Liver (tissue), 9 donors: Measurements from ENCODE around the gene OTUB1. TPM values are rescaled to one million over a fixed set of nuclear protein-coding genes. Genes with fewer than 3 reads are reported as not detected.
"Not testable (repeated sequence)": the region's sequence is repeated elsewhere in the genome, so short reads cannot be mapped to it uniquely, and the experiment has no call there.

Experiments
- DNase-seq: peaks from one replicate; pipeline ENCODE4 v3.0.0-alpha.2; 2017; ENCODE audit warnings: low spot score
- H3K27ac ChIP-seq, 2 donors: one replicate each; pipeline ENCODE4 v1.7.0; 2013; ENCODE audit warnings: inconsistent platforms in 2 of 2, low read length in 2 of 2, control low read depth in 1 of 2, low read depth in 1 of 2, mild to moderate bottlenecking in 1 of 2
- H3K27me3 ChIP-seq, 4 donors: one replicate each; pipeline versions ENCODE4 v1.6.1 to v1.7.0; 2013; ENCODE audit warnings: low read length in 3 of 4, inconsistent platforms in 1 of 4, mild to moderate bottlenecking in 1 of 4, moderate library complexity in 1 of 4; ENCODE audit not compliant: control insufficient read depth in 4 of 4, insufficient read depth in 4 of 4
- H3K36me3 ChIP-seq, 4 donors: one replicate each; pipeline versions ENCODE4 v1.6.1 to v1.7.0; 2013; ENCODE audit warnings: low read length in 3 of 4, mild to moderate bottlenecking in 3 of 4, low read depth in 1 of 4, moderate library complexity in 1 of 4; ENCODE audit not compliant: control insufficient read depth in 4 of 4, insufficient read depth in 3 of 4
- H3K4me1 ChIP-seq, 4 donors: one replicate each; pipeline versions ENCODE4 v1.6.1 to v1.7.0; 2013; ENCODE audit warnings: low read length in 3 of 4, mild to moderate bottlenecking in 3 of 4, moderate library complexity in 1 of 4; ENCODE audit not compliant: control insufficient read depth in 4 of 4, insufficient read depth in 4 of 4
- H3K4me3 ChIP-seq, 3 donors: one replicate each; pipeline versions ENCODE4 v1.6.1 to v1.7.0; 2013; ENCODE audit warnings: low read length in 3 of 3, control low read depth in 1 of 3, low read depth in 1 of 3, mild to moderate bottlenecking in 1 of 3
- H3K9ac ChIP-seq, 2 donors: one replicate each; pipeline ENCODE4 v1.7.0; 2013; ENCODE audit warnings: low read length in 2 of 2, mild to moderate bottlenecking in 2 of 2, moderate library complexity in 2 of 2, control low read depth in 1 of 2, low read depth in 1 of 2
- H3K9me3 ChIP-seq, 4 donors: one replicate each; pipeline versions ENCODE4 v1.6.1 to v1.7.0; 2013; ENCODE audit warnings: low read length in 3 of 4; ENCODE audit not compliant: control insufficient read depth in 4 of 4
- ATF3 ChIP-seq: IDR thresholded peaks from 2 replicates; pipeline ENCODE4 v1.6.1; 2016; ENCODE audit warnings: antibody characterized with exemption
- CTCF ChIP-seq: fragments of 150-350 bp; IDR thresholded peaks from 2 replicates; pipeline ENCODE4 v1.5.1; 2017; ENCODE audit warnings: improper control_type of control experiment, low read depth, low read length; ENCODE audit not compliant: missing input control
- EGR1 ChIP-seq, 2 donors: IDR thresholded peaks; 2 replicates each; pipeline ENCODE4 v1.6.1; 2016 to 2018; ENCODE audit warnings: antibody characterized with exemption in 2 of 2, low read depth in 2 of 2
- FOXA1 ChIP-seq: IDR thresholded peaks from 2 replicates; pipeline ENCODE4 v1.6.1; 2016; ENCODE audit warnings: antibody characterized with exemption
- FOXA2 ChIP-seq: IDR thresholded peaks from 2 replicates; pipeline ENCODE4 v1.6.1; 2016; ENCODE audit warnings: antibody characterized with exemption
- GABPA ChIP-seq, 2 donors: IDR thresholded peaks in 1 of 2; conservative IDR thresholded peaks in 1 of 2; 2 replicates each; pipeline ENCODE4 v1.6.1; 2016; ENCODE audit warnings: antibody characterized with exemption in 2 of 2, mild to moderate bottlenecking in 1 of 2, moderate library complexity in 1 of 2
- JUND ChIP-seq, 2 donors: IDR thresholded peaks; 2 replicates each; pipeline ENCODE4 v1.6.1; 2016; ENCODE audit warnings: antibody characterized with exemption in 2 of 2
- MAX ChIP-seq: IDR thresholded peaks from 2 replicates; pipeline ENCODE4 v1.6.1; 2016; ENCODE audit warnings: antibody characterized with exemption
- NR2F2 ChIP-seq: IDR thresholded peaks from 2 replicates; pipeline ENCODE4 v1.6.1; 2016; ENCODE audit warnings: antibody characterized with exemption
- RAD21 ChIP-seq, 2 donors: IDR thresholded peaks; 2 replicates each; pipeline ENCODE4 v1.6.1; 2016; ENCODE audit warnings: antibody characterized with exemption in 2 of 2, mild to moderate bottlenecking in 2 of 2
- REST ChIP-seq: IDR thresholded peaks from 2 replicates; pipeline ENCODE4 v1.6.1; 2016; ENCODE audit warnings: antibody characterized with exemption, mild to moderate bottlenecking
- RXRA ChIP-seq, 2 donors: IDR thresholded peaks; 2 replicates each; pipeline ENCODE4 v1.6.1; 2017 to 2018; ENCODE audit warnings: antibody characterized with exemption in 2 of 2, mild to moderate bottlenecking in 1 of 2
- SP1 ChIP-seq: IDR thresholded peaks from 2 replicates; pipeline ENCODE4 v1.6.1; 2018; ENCODE audit warnings: antibody characterized with exemption, mild to moderate bottlenecking
- TAF1 ChIP-seq: conservative IDR thresholded peaks from 2 replicates; pipeline ENCODE4 v1.6.1; 2016; ENCODE audit warnings: antibody characterized with exemption, mild to moderate bottlenecking
- YY1 ChIP-seq: IDR thresholded peaks from 2 replicates; pipeline ENCODE4 v1.6.1; 2016; ENCODE audit warnings: antibody characterized with exemption, mild to moderate bottlenecking
- ZBTB33 ChIP-seq: IDR thresholded peaks from 2 replicates; pipeline ENCODE4 v1.6.1; 2016; ENCODE audit warnings: antibody characterized with exemption
- WGBS: extraction: QIAGEN DNeasy Blood & Tissue Kit; methylation state at CpG from one replicate; pipeline ENCODE4 v1.1.7; 2013; 5-methylcytosine and 5-hydroxymethylcytosine counted together
- polyA plus RNA-seq, 2 donors: library from polyadenylated mRNA; stranded (reverse) in 1 of 2; unstranded in 1 of 2; fragments of 200-250 nt in 1 of 2; fragments of >200 nt in 1 of 2; fragmentation: Nextera tagmentation in 1 of 2; extraction: Ambion mirVana in 1 of 2; gene quantifications; one replicate each; pipeline versions ENCODE4 v1.2.1 to v1.2.3, GENCODE V29; 2013 to 2015
- total RNA-seq, 2 donors: library from RNA; depleted of rRNA; stranded (reverse); fragments of >200 nt; gene quantifications; one replicate each; pipeline ENCODE4 v1.2.3, GENCODE V29; 2014
- donor health status: healthy.
- donor health status: healthy.
- donor health status: healthy.
- donor health status: healthy.
- donor health status: healthy.

Gene OTUB1
- total and polyA plus RNA-seq, 4 donors: 18.8 to 44.6 (median 28.5) TPM

- H3K27ac ChIP-seq: no peak overlapping the region
- H3K36me3 ChIP-seq: peaks cover 0 to 3% (median 0%) of the 10 kb centered on the region in 4 donors
- no peak overlapping the region for H3K9ac ChIP-seq
- WGBS: 49% methylated on average over 19 of the region's 19 CpGs
- no peak overlapping the region for H3K4me3 ChIP-seq
- no peaks in the 10 kb centered on the region for H3K27me3 ChIP-seq
- TF ChIP-seq NR2F2 (no peak), ZBTB33 (no peak), CTCF (no peak), JUND (IDR thresholded peaks at IDR 0.05) (no peak), MAX (no peak), ATF3 (no peak), FOXA1 (no peak), RAD21 (IDR thresholded peaks at IDR 0.05) (no peak), YY1 (no peak), GABPA (IDR thresholded peaks at IDR 0.05 in 1 of 2, conservative IDR thresholded peaks at IDR 0.05 in 1 of 2) (no peak), TAF1 (no peak), RXRA (IDR thresholded peaks at IDR 0.05) (no peak), FOXA2 (no peak)
- H3K4me1 ChIP-seq: no peaks in the 10 kb centered on the region
- DNase-seq: no peak
- H3K9me3 ChIP-seq: no peaks in the 10 kb centered on the region
Measured at GRCh38 chr11:63961608-63962412, 24.4 kb upstream of the OTUB1 start.

GRCh38 chr11:63963895-63964294, 22.3 kb upstream of the OTUB1 start:
- not testable (repeated sequence) for H3K9me3 ChIP-seq, H3K27me3 ChIP-seq, H3K27ac ChIP-seq, H3K4me1 ChIP-seq, H3K36me3 ChIP-seq, H3K9ac ChIP-seq, H3K4me3 ChIP-seq, DNase-seq
- WGBS: 89% methylated on average over 4 of the region's 4 CpGs

GRCh38 chr11:63966444-63966843, 19.8 kb upstream of the OTUB1 start:
- 96% methylated on average over 1 of the region's 1 CpG for WGBS
- TF ChIP-seq NR2F2 (no peak), EGR1 (IDR thresholded peaks at IDR 0.05; ENCODE audit: low read depth in 2 of 2) (no peak), JUND (IDR thresholded peaks at IDR 0.05) (no peak), CTCF (no peak), SP1 (no peak), GABPA (IDR thresholded peaks at IDR 0.05 in 1 of 2, conservative IDR thresholded peaks at IDR 0.05 in 1 of 2) (no peak), FOXA2 (no peak), REST (no peak)
- Histone ChIP-seq H3K27me3 (no peaks in the 10 kb centered on the region), H3K4me1 (no peaks in the 10 kb centered on the region), H3K27ac (no peak overlapping the region), H3K4me3 (no peak overlapping the region), H3K9ac (no peak overlapping the region), H3K9me3 (no peaks in the 10 kb centered on the region), H3K36me3 (no peaks in the 10 kb centered on the region)
- DNase-seq: no peak
